Stimulated activated CD4-positive, alpha-beta T cell treated with anti-CD3 and anti-CD28 coated beads, Interleukin-4, amount 100 ng/mL, for 24 hours (primary cell): ENCODE measurements around the gene HDLBP.

Experiments
- DNase-seq: peaks from one replicate; pipeline ENCODE4 v3.0.0-alpha.2; 2020

The HDLBP gene

DNA sequence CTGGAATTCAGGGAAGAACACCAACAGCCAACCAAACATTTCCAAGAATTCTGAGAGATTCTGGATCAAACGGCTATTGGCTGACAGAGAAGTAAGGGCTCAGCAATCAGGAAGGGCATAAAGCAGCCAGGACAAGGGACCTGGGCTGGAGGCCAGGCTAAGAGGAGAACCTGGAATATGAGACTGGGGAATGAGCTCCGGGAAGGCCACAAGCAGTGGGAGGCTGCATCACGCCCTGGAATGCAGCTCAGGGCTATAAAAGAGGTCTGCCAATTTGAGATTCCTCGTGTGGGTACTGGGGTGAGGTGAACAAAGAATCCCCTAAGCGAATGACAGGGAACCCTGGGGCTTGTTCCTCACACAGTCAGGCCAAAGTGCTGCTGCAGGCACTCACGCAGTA lies 66.6 kb downstream of the HDLBP start:
- DNase-seq = no peak

DNA sequence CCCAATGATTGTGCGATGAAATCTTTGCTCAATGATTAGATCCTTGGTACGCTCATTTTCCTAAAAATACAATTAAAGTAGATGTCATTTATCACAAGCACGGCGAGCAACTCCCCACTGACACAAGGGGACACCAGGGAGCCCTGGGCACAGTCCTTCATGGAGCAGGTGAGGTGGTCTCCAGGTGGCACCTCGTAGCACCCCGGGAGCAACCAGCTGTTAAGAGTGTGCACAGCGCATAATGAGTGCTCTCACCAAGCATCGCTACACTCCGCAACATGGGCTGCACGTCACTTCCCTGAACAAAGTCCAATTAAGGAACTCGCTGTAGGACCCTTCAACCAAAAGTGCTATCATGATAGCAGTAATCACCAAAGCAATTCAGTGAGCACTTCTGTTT lies 67.2 kb downstream of the HDLBP start:
- no peak for DNase-seq

DNA sequence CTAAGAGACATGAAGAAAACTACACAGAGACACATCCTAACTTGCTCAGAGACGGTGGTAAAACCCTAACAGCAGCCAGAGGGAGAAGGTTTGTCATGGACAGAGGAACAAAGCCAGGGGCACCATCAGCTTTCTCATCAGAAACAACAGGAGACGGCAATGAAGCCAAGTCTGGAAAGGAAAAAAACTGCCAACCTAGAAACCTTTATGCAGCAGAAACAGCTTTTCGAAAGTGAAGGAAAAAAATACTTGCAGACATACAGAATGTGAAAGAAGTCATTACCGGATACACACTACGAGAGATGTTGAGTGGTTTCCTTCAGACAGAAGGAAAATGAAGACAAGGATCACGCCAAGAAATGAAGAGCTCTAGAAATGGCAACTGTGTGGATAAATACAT lies 71.1 kb downstream of the HDLBP start:
- DNase-seq = no peak

DNA sequence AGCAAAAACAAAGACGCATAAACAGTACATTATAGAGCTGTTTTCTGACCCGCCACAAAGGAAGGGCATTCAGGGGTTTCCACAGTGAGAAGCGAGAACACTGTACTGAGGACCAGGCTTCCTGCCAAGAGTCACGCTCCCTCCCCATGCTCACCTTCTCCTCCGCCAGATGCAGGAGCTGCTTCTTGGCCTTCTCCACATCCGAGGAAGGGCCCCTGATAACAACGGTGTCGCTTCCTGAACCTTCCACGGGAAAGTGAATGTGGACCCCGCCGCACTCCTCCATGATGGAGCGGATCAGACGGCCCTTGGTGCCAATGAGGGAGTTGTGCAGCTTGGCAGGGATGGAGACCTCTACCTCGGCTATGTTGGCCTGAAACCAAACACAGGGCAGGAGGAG lies 73.2 kb downstream of the HDLBP start:
- no peak for DNase-seq

DNA sequence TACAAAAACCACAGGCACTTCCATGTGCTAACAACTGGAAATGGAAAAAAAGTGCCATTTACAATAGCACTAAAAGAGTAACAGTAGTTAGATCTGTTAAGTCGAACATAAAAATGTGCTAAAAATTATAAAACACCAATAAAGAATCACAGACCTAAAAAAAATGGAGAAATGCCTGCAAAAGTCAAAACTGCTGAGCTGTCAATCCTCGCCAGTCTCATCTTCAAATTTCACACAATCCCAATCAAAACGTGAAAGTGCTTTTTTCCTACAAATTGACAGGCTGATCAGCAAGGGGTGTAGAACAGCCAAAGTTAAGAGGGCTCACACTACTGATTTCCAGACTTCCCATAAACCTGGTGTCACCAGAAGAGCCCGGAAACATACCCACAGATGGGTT lies 73.8 kb downstream of the HDLBP start:
- DNase-seq = no peak

DNA sequence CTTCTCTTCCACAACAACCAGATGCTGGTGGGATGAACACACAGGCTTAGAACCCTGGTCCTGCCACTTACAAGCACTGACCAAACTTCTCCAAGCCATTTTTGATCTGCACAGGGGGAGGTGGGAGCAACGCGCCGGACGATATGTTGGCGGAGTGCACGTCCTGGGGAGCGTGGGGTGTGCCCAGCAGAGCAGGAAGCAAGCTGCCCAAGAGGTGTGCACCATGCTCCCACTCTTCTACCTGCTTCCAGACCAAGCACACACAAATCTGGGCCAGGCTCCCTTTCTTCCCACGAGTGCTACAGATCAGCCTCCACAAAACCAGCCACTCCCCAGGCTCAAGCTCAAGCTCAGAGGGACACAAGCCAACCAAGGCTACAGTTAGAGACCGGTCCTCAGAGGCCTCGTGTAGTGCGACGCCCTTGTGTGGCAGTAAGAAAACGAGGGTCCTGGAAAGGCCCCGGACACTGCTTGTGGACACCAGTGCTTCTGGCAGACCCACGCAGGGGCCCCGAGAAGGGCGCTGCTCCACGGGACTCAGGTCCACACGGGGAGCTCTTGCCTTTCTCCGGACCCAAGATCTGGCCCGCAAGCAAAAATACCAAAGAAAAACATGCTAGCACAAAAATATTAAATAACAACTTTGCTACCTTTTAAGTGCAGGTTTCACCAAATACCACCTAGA lies 75.0 kb downstream of the HDLBP start:
- DNase-seq = no peak

DNA sequence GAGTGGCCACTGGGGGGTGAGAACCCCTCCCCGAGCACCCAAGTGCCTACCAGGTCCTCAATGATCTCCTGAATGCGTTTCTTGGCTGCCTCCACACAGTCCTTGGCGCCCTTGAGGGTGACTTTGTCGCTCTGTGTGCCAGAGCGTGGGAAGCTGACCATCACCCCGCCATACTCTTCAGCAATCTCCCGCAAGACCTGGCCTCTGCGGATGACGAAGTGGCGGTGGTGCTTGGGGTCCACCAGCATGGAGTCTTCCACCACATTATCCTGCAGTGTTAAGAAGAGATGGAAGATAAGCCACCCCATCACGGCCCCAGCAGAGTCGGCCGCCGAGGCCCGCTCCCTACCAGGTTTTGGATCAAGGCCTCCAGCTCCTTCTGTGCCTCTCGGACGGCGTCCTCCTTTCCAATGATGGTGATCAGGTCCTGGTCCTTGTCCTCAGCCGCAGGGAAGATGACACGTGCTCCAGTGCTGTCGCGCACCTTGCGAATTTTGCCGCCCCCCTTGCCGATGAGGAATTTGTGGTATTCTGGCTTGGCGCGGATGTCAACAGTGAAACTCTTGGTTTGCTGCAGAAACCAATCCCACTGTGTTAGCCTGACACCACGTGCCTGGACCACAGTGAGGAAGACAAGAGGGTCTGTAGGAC lies 75.8 kb downstream of the HDLBP start:
- no peak for DNase-seq

DNA sequence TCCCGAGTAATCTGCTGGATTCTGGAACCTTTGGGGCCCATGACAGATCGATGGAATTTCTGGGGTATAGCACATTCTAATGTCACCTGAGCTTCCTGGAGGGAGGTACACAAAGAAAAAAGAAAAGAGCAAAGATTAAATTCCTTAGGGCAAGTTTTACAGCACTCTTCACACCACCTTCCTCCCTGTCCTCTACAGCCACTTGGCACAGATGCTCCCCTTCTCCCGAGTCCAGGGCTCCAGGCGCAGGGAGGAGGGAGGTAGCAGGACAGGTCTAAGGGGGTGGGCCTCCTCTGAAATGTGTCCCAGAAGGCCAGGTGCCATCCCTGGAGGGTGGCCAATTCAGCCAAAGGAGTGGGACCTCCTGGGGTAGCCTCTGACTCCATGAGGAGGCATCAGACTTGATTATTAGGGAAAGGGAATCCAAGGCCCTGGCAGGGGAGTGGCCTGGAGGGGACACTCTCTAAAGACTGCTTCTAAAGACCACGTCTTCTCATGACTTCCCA lies 76.7 kb downstream of the HDLBP start:
- DNase-seq = no peak

DNA sequence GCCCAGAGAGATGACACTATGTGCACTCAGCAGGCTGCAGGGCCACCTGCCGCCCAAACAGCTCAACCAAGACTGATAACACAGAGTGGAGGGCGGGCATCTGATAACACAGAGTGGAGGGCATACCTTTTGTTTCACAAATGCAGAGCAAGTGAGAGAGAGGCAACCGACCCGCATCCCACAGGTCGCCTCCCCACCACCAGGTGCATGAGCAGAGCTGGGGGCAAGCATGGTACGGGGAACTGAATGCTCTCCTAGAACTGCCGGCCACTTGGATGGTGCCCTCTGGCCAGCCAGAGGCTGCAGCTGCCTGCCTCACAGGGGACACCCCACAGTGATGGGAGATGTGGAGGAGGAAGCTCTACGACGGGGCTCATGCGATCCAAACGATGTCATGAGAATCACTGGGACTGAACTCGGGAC lies 77.5 kb downstream of the HDLBP start:
- DNase-seq = no peak

DNA sequence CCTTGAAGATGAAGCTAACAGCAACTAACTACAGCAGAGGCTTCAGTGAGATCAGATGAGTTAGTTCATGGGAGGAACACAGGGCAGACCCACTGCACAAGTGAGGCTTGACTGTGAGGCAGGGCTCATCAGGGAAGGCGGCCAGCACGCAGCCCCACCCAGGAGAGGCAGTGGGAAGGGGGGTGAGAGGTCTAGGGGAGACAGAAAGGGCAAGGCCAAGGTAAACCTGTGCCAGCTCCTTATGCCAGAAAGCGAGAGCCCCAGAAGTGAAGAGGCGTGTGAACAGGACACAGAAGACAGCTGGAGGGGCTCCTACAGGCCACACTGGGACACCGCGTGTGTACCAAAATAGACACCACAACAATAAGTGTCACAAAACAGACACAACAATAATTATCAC lies 78.4 kb downstream of the HDLBP start:
- no peak for DNase-seq

DNA sequence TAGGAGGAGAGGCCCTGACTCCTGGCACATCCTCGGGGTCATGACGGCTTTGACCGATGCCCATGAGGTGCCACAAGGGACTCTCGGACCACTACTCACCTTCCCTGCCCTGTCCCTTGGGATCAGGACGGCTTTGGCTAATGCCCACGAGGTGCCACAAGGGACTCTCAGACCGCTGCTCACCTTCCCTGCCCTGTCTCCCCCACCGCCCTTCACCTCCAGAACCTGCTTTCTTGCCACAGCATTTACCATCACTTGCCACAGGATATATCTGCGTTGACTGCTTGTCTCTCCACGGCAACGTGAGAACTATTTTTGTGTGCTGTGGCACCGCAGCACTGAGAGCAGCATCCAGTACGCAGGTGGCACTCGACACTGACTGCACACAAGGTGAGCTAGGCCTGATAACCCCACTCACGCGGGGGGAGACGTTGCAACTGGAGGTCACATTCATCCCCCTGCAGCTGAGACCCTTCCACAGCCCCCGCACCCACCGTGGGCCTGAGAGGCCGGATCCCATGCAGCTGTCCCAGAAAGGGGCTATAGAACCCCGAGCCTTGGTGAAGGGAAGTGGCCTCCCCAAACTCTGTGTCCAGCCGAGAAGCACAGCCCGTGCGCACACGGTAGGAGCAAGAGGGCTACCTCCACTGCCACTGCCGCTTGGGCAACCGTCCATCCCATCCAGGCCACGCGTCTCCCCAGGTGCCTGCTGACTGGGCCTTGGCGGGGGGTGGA lies 79.4 kb downstream of the HDLBP start:
- no peak for DNase-seq

DNA sequence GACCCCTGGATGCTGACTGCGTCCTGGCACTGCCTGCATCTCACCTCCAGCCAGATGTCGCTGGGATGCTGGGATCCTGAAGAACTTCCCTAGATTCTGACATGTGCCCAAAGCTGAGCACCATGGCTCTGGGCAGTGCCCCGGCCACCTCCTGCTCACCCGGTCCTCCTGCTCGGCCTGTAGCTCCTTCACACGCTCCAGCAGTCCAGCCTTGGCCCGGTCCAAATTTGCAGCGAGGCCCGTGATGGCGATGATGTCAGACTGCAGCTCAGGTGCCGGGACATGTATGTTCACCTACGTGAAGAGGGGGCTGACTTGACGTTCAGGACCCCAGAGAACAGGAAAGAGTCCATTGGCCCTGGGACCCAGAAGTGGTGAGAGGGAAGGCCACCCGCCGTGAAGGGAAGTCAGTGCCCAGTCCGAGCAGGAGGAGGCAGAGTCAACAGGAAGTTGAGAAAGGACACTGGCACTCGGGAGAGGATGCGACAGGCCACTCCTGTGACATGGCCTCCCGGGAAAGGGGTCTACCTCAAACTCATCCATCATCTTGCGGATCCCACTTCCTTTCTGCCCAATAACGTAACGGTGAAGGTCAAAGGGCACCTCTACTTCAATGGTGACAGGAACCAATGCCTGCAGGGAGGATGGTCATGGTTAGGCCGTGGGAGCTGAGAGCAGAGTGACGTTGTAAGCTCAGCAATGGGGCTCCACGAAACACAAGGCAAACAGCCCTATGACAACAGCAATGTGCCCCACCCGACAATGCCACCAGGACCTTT lies 80.3 kb downstream of the HDLBP start:
- no peak for DNase-seq

DNA sequence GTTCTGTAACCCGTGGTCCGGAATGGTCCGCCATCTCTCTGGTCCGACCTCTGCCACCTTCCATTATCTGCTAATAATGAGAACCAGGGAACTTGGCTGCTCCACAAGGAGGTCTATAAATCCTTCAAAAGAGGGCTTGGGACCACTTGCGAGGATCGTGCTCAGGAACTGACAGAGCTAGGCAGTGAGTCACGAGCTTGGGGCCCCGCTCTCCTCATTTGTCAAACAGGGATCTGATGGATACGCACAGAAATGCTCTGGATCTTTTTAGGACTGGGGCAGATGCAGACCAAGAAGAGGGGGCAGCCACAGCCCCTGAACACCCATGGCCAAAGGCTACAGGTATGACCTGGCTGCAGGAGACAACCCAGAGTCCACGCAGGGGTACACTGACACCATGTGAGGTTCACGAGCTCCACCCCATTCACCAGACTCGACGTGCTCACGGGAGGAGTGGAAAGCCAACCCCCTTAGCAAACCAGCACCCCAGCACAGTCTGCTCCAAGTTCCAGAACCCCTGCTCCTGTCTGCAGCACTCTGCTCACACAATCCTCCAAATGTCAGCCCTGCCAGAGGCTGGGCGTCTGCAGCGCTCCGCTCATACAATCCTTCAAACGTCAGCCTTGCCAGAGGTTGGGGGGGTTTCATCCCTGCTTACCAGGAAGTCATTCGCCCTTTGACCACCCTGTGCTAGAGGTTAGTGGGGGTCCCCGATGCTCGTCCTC lies 81.2 kb downstream of the HDLBP start:
- no peak for DNase-seq

DNA sequence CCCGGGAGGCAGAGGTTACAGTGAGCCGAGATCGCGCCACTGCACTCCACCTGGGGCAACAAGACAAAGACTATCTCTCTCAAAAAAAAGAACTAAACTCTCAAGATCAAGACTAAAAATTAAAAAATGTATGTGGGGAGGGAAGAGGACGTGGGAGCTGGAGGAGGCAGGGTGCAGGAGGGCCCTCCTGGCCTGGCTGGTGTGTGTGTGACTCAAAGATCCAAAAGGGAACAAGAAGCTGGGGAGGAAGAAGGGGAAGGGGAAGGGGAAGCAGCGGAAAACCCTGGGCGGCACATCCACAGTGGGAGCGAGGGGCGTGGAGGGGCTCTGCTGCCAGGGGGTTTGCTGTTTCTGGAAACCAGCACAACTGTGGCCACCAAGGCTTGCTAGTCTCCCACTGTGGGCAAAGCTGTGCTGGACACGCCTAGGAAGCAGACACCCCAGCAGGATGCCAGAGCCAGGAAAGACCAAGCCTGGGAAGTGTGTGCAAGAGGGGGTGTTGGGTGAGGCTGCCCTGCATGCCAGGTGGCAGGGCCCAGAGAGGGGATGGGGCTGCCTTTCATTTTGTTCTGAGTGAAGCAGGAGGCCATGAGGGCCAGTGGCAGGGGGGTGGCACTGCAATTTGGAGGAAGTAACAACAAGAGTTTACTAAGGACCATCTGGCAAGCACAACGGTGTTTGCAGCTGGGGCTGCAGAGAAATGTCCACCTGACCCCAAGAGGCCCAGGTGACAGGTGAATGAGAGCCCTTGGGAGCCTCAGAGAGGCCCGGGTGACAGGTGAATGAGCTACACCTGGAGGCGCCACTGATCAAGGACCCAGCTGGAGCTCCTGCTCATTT lies 82.5 kb downstream of the HDLBP start:
- DNase-seq = no peak

DNA sequence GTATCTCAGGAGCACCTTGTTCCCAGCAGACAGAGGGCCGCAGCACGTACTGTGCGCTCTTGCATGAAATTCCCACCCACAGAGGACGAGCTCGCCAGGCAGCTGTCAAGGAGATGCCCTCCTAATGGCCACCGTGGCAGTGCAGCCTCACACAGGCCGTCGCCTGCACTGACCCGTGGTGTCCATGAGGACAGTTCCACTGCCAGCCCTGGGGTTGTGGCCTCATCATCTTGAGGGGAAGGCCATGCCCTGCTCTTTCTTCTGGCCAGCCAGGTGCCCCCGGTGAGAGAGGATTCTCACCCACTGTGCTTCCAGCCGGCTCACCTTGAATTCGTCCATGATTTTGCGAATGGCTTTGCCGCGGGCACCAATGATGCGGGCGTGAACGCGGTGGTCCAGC lies 85.0 kb downstream of the HDLBP start:
- DNase-seq = no peak

DNA sequence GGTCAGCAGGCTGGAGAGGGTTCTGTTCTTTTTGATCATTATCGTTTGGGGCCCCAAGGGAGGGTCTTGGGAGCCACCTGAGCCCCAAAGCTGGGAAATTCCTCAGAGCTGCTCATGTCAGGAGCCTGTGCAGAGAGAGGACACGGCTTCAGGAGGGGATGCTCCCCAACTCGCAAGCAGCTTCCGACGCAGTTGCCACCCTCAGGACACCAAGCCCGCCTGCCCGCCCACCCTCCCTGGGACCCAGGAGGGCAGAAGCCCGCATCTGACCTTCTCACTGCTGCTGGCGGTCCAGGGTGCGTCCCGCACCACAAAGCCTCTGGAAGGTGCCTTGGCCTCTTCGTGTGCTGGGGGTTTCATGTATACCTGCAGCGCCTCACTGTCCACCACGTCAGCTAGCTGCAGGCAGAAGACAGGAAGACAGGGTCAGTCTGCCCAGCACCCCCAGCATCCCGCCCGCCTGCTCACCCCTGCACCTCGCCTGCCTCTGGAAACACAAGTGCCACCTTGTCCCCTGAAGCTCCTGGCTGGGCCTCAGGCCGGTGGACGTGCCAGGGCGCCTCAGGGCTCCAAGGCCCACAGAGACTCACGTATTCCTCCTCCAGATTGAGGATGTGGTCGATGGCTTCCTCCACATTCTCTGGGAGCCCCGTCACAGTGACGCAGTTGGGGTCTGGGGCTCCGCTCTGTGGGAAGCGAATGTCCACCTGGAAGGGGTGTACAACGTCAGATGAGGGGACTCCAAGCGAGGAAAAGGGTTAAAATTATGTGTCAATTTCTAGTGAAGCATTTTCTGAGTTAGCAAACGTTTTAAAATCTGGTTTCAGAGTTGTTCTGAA lies 85.7 kb downstream of the HDLBP start:
- DNase-seq = no peak

DNA sequence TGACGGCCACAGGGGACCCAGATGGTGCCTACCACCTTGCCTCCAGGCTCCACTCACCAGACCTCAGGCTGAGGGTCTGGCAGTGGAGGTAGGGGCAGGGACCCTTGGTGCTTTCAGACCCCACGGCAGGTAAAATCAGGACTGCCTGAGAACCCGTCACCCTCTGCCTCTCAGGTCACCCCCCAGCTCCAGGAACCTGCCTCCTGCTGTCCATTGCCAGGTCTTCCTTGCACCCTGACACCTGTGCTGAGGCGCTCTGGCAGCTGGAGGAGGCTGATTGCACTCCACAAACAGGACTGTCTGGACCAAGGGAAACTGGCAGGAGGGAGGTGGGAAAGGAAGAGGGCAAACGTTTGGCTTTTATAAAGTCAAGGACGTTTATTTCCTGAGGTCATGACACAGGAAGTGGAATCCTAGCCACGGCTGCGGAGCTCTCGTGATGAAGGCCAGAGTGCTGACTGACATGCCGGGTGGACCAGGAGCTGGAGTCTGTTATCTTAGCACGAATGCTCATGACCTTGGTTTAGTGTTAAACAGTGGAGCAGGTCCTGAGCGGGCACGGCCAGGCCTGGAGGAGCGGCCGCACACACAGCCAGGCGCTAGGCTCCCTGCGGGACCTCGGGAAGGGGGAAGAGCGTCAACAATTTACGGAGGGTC lies 86.5 kb downstream of the HDLBP start:
- DNase-seq = no peak

DNA sequence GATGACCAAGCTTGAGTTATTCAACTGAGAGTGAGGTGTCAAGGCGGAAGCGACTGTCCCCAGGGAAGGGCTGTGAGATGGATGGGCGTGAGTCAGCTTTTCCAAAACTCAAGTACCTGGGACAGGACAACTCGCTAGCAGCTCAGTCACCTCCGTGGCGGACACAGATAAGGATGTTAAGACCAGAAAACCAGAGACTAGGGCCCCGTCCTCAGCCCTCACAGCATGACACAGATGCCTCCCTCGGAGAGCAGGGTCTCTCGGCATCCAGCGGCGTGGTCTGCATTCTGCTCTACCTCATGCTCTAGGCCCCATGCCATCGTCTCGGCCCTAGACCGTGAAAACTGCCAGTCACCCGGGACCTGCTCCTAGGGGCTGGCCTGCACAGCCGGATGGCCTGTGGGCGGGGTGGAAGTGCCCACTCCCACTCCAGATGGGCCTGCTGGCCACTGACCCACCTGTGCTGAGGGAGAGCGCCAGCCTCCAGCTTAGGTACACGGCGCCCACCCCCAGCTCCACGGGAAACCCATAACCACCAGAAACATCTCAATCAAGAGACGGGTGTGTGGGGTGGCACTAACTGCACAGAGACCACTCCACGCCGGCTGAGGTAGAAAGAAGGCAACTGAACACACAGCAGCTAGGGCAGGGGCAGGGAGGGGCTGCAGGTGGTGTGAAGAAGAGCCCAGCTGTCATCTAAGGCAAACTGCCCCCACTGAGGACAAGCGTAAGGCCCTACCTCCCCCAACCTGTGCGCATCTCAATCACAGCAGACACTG lies 87.2 kb downstream of the HDLBP start:
- no peak for DNase-seq

DNA sequence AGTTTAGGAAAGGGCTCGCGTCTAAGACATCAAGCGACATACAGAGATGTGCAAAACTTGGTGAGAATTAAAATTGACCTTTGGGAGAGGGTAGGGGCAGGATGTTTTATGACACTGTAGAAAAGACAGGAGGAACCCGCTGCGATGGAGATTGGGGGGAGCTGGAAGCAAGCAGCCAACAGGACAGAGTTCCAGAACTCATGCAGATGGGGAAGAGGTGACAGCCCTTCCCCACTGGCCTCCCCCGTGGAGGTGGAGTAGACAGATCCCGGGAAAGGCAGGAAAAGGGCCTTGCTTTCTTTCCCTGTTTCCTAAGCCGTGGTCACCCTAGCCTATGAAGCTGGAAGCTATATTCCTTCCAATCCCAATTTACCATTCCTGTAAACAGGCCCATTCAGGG lies 87.9 kb downstream of the HDLBP start:
- no peak for DNase-seq
